ENCODE measurements around the gene SEPTIN7. TPM values are rescaled to one million over a fixed set of nuclear protein-coding genes. Genes with fewer than 3 reads are reported as not detected.

SEPTIN7 gene
- total and polyA plus RNA-seq, 9 of the 15 experiments (the other 6 are each of a cell fraction or from before 2014, with no cell fraction given), result 95.0 to 268 (median 163) TPM

DNA sequence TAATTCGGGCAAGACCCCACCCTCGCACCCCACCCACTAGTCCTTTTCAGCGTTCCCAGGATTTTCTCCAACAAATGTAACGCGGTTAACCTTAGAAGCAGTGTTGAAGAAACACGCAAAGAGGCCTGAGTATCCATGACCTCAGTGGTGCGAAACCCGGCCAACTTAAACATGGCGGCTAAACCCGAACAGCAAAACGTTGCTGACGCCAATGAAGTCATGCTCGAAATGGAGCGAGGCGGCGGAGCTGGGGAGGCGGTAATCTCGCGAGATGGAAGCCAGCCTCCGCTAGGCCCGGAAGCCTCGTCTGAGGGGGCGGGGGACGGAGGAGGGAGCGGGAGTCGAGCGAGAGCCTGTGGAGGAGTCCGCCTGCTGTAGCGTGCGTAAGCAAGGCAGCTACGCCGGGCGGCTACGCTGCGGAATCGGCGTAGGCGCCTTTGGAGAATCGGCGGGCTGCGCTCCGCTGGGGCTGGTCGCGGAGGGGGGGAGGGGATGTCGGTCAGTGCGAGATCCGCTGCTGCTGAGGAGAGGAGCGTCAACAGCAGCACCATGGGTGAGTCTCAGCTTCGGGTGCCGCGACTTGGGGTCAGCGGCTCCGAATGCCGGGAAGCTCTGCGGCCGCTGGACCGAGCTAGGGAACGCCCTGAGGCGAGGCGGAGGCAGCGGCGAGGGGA lies at the start of gene SEPTIN7 (continued):
- TF ChIP-seq ZBTB11 (CRISPR knock-in tag; IDR thresholded peaks at IDR 0.05) (peak in 1 of 3 experiments; percentile 70; a peak in 2 of 6 replicates), TFAP4 (CRISPR knock-in tag; IDR thresholded peaks at IDR 0.05; ENCODE audit: borderline replicate concordance) (peak; percentile 83), RBM25 (IDR thresholded peaks at IDR 0.05; ENCODE audit: low read depth, low read length, severe bottlenecking) (no peak), ARNT (IDR thresholded peaks at IDR 0.05) (no peak), EWSR1 (IDR thresholded peaks at IDR 0.05; ENCODE audit: borderline replicate concordance, low read depth, partially characterized antibody) (no peak), RBM14 (IDR thresholded peaks at IDR 0.05; ENCODE audit: borderline replicate concordance, insufficient read depth, low read depth, low read length) (no peak), BRD9 (IDR thresholded peaks at IDR 0.05; ENCODE audit: low read depth, partially characterized antibody) (no peak), ETS2 (tag; IDR thresholded peaks at IDR 0.05; ENCODE audit: borderline replicate concordance, poor library complexity, severe bottlenecking) (no peak), ZNF174 (CRISPR knock-in tag; IDR thresholded peaks at IDR 0.05) (no peak), PRMT5 (CRISPR knock-in tag; IDR thresholded peaks at IDR 0.05) (no peak), ILK (tag; IDR thresholded peaks at IDR 0.05; ENCODE audit: borderline replicate concordance, low read depth) (no peak), MEF2D (tag; conservative IDR thresholded peaks at IDR 0.05; ENCODE audit: low read depth) (no peak), SMARCE1 (IDR thresholded peaks at IDR 0.05) (no peak), XRCC5 (IDR thresholded peaks at IDR 0.05; ENCODE audit: low read depth, low read length) (peak; percentile 61; the same call in 1 of the 2 replicates)
- TF ChIP-seq, protein P1, sequence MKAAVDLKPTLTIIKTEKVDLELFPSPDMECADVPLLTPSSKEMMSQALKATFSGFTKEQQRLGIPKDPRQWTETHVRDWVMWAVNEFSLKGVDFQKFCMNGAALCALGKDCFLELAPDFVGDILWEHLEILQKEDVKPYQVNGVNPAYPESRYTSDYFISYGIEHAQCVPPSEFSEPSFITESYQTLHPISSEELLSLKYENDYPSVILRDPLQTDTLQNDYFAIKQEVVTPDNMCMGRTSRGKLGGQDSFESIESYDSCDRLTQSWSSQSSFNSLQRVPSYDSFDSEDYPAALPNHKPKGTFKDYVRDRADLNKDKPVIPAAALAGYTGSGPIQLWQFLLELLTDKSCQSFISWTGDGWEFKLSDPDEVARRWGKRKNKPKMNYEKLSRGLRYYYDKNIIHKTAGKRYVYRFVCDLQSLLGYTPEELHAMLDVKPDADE (conservative IDR thresholded peaks at IDR 0.05; ENCODE audit: control insufficient read depth, low read depth, low read length), result no peak
- TF ChIP-seq, protein P2, sequence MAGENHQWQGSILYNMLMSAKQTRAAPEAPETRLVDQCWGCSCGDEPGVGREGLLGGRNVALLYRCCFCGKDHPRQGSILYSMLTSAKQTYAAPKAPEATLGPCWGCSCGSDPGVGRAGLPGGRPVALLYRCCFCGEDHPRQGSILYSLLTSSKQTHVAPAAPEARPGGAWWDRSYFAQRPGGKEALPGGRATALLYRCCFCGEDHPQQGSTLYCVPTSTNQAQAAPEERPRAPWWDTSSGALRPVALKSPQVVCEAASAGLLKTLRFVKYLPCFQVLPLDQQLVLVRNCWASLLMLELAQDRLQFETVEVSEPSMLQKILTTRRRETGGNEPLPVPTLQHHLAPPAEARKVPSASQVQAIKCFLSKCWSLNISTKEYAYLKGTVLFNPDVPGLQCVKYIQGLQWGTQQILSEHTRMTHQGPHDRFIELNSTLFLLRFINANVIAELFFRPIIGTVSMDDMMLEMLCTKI (IDR thresholded peaks at IDR 0.05; ENCODE audit: partially characterized antibody), result no peak
- TF ChIP-seq, protein P3, sequence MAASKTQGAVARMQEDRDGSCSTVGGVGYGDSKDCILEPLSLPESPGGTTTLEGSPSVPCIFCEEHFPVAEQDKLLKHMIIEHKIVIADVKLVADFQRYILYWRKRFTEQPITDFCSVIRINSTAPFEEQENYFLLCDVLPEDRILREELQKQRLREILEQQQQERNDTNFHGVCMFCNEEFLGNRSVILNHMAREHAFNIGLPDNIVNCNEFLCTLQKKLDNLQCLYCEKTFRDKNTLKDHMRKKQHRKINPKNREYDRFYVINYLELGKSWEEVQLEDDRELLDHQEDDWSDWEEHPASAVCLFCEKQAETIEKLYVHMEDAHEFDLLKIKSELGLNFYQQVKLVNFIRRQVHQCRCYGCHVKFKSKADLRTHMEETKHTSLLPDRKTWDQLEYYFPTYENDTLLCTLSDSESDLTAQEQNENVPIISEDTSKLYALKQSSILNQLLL (CRISPR knock-in tag; IDR thresholded peaks at IDR 0.05; ENCODE audit: borderline replicate concordance), result no peak

Measured in K562 (cell line).